GM18520 (cell line): Measurements from ENCODE around the gene LUZP4.
"Not testable (repeated sequence)": the region's sequence is repeated elsewhere in the genome, so short reads cannot be mapped to it uniquely, and the experiment has no call there.

Source experiments
- ATAC-seq: cut with Tn5 transposase; IDR thresholded peaks from one replicate; pipeline ENCODE4 v1.9.1; 2021; ENCODE audit not compliant: unreplicated experiment

The LUZP4 gene

GRCh38 chrX:115333446-115333845, 43.9 kb downstream of the LUZP4 start:
- ATAC-seq, result no peak

GRCh38 chrX:115337491-115338144, 48.1 kb downstream of the LUZP4 start:
- no peak for ATAC-seq

- no peak for ATAC-seq
Observed at GRCh38 chrX:115339441-115340025, 50.0 kb downstream of the LUZP4 start.

GRCh38 chrX:115341421-115341820, 51.9 kb downstream of the LUZP4 start:
- no peak for ATAC-seq

GRCh38 chrX:115344885-115345614, 55.5 kb downstream of the LUZP4 start:
- ATAC-seq, result no peak

DNA sequence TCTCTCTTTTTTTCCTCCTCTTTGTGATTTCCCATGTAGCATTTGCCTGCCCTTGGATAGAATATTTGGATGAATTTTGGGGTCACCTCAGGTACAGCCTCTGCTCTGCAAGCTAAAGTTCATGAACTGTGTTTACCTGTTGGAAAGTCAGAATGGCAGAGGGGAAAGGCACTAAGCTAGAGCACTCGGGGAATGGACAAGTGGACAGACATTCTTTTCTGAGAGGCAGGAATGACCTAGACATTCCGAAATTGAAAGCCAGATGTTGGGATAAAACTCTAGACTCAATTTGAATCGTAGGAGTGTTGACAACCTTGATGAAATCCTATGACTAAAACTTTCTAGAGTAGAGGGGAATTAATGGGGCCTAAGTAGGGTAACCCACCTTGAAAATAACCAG, 56.1 kb downstream of the LUZP4 start:
- ATAC-seq, result no peak

GRCh38 chrX:115346738-115347137, 57.2 kb downstream of the LUZP4 start:
- ATAC-seq, result not testable (repeated sequence)

- ATAC-seq, result no peak
Observed at GRCh38 chrX:115348446-115349225, 59.1 kb downstream of the LUZP4 start.

DNA sequence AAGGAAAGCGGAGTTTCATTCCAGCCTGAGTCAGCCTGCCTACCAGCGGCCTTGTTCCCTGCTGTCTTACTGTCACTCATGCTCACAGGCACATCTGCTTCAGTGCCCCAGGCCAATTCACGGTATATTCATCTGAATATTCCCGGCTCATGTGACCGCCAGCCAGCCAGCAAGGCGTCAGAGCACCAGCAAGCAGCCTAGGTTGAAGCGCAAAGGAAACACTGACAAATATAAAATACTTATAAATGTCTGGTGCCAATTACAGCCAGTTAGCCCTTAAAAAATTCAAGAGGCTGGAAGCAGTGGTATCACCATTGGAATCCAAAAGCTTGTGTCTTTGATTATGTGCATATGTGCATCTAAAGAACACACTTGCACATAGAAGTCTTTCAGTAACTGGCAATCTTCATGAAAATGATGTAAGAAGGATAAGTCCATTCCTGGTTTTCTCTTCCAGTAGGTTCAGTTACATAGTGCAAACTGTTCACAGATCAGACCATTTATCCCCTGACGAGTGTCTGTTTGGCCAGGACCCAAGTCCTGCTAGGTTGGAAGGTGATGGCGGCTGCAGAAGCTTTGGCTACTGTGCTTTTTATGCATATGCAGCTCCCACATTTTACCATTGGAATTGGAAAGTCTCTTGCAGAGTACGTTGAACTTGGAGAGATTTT, 61.3 kb downstream of the LUZP4 start:
- no peak for ATAC-seq

DNA sequence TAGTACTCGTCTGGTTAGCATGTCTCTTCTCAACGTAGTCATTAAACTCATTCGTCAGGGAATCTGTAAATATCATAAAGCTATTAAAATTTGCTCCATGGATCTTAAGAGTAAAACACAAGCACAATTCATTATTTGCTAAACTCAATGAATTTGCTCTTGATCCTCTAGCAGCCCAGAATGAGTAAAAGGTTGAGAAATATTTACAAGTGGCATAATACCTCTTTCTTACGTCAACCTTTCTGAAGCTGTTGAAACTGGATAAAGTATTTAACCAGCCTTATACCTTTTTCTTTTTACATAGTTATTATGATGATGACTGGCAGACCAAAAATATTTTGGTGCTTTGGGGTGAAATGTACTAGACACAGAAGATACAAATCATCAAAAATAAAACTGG, 66.9 kb downstream of the LUZP4 start:
- ATAC-seq, result no peak
